Activated CD8-positive, alpha-beta memory T cell treated with anti-CD3 and anti-CD28 coated beads, Interleukin-2, amount 50 U/mL, for 48 hours (primary cell): Measurements from ENCODE around the gene PPM1G.
"Not testable (repeated sequence)": the region's sequence is repeated elsewhere in the genome, so short reads cannot be mapped to it uniquely, and the experiment has no call there.

Source experiments
- DNase-seq: peaks from one replicate; pipeline ENCODE4 v3.0.0-alpha.2; 2020

Gene PPM1G

GRCh38 chr2:27375513-27376099 is 33.8 kb downstream of the PPM1G start:
- no peak for DNase-seq

- DNase-seq: no peak
Observed at GRCh38 chr2:27373567-27373966, 35.8 kb downstream of the PPM1G start.

DNA sequence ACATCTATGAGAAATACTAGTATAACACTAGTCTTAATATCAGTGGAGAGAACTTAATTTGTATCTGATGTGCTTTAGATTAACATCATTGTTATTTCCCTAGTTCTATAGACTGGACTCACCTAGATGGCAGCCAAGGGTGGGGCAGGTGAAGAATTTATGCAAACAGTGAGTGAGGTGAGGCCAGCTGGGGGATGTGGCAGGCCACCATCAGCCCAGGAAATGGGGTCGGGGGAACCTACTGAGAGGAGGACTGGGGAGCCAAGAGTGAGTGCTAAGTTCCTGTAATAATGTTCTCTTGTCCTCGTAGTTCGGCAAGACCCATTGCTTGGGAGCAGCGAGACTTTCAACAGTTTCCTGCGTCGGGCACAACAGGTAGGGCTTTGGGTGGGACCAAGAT is 36.5 kb downstream of the PPM1G start:
- DNase-seq: no peak

DNA sequence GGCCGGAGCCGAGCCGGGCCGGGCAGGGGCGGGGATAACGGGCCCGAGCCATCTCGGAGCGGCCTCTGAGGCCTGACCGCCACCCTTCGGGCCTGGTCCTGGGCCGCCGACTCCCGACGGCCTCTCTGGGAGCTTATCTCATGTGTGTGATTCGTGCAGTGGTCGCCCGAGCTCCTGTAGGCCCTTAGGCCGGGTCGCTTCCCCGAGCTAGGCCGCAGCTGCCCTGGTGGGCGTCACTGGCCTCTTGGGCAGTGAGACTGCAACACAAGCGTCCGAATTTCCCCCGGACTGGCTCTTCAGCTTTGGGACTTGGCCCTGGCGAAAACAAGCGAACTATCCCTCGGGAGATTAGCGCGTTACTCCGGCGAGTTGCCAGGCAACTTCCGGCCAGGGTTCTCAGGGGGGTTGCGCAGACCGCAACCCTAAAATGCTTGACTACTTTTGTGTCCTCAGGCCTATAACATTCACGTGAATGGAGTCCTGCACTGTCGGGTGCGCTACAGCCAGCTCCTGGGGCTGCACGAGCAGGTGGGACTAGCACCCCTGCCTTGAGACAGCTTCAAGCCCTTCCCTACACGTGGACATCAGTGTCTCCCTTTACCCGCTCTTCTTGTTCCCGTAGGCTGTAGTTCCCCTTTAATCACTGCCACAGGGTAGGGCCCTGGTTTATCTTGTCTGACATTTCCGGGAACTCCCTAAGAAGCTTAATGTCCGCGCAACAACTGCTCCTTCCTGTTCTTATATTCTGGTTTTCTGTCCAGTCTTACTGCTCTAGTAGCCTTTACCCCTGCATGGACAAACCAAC is 38.4 kb downstream of the PPM1G start:
- DNase-seq: peak; percentile 78

DNA sequence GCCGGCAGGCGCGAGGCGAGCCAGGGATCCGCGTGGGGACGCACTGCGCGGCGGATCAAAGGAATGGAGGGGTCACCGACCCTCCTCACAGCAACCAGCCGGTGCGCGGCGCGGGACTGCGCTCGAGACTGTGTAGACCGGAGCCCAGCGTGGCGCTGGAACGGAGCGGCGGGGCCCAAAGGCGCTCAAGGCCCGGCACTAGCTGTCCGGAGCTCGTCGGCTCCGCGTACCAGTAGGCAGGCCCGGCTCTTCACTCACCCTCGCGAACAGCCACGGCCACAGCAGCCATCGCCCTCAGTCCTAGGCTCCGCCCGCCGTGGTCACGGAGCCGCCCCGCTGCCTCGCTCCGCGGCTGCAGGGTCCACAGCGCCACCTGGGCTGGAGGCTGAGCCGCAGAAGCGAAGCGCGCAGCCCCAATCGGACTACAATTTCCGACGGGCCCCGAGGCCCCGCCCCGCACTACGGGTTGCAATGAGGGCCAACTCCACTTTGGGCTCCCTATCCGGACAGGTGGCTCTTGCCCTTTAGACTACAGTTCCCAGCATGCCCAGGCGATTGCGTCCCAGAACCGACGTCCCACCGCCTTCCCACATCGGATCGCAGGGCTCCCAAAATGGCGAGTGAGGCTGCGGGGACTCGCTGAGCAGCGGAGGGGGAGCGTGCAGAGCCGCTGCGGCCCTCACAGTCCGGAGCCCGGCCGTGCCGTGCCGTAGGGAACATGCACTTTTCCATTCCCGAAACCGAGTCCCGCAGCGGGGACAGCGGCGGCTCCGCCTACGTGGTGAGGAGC is 39.2 kb downstream of the PPM1G start, which contains the start of the genes EIF2B4 and SNX17:
TSS of gene EIF2B4 (minus strand) at position 313 of the 790 bp plus-strand sequence. CDS start at position 289, 24 bp downstream.
TSS of gene SNX17 (plus strand) at position 591 of the 790 bp plus-strand sequence. CDS start at position 719, 128 bp downstream.
- DNase-seq: peak; percentile 99

- no peak for DNase-seq
Observed at GRCh38 chr2:27369471-27370025, 39.8 kb downstream of the PPM1G start.

GRCh38 chr2:27363933-27364332 is 45.5 kb downstream of the PPM1G start:
- DNase-seq: no peak

DNA sequence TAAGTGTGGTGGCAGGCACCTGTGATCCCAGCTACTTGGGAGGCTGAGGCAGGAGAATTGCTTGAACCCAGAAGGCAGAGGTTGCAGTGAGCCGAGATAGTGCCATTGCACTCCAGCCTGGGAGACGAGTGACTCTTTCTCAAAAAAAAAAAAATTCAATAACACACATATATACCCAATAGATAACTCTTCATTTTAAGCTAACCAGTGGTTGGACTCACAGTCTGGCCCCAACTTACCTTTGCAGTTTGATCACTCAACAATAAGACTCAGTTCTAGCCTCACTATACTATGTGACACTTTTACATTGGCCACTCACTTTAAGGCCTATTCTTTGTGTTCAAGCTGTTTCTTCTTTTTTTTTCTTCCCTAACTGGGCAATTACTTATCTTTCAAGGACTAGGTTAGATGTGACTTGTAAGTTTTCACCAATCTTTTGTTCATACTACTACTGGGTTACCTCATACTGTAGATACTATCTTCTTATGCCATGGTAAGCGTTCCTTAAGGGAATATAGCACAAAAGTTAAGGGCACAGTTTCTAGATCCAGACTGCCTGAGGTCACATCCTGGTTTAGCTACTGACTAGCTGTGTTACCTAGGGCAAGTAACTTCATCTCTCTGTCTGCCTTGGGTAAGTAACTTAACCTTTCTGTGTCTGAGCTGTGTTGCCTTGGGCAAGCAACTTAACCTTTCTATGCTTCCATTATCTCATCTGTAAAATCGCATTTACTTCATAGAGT is 46.5 kb downstream of the PPM1G start:
- DNase-seq: no peak

- peak; percentile 93 for DNase-seq
Observed at GRCh38 chr2:27356382-27357181, 52.8 kb downstream of the PPM1G start, which contains the start of gene GTF3C2. GTF3C2 (minus strand) TSS chr2:27356764; CDS start chr2:27343554, 13,210 bp downstream.

DNA sequence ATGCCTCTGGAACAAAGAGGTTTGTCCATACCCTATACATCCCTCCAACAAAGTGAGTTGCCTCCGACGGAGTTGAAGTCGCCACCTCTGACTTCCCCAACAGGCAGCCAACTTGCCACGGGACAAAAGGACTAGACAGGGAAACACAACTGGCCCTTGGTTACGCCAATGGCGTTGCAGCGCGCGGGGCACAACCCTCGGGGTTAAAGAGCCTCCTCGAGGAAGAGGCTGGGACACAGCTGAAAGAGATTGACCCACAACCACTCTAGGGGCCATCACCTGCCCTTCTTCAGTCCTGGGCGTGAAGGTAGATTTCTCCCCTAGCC is 53.4 kb downstream of the PPM1G start:
- DNase-seq: no peak

- DNase-seq: no peak
Observed at GRCh38 chr2:27354597-27354927, 54.8 kb downstream of the PPM1G start.

DNA sequence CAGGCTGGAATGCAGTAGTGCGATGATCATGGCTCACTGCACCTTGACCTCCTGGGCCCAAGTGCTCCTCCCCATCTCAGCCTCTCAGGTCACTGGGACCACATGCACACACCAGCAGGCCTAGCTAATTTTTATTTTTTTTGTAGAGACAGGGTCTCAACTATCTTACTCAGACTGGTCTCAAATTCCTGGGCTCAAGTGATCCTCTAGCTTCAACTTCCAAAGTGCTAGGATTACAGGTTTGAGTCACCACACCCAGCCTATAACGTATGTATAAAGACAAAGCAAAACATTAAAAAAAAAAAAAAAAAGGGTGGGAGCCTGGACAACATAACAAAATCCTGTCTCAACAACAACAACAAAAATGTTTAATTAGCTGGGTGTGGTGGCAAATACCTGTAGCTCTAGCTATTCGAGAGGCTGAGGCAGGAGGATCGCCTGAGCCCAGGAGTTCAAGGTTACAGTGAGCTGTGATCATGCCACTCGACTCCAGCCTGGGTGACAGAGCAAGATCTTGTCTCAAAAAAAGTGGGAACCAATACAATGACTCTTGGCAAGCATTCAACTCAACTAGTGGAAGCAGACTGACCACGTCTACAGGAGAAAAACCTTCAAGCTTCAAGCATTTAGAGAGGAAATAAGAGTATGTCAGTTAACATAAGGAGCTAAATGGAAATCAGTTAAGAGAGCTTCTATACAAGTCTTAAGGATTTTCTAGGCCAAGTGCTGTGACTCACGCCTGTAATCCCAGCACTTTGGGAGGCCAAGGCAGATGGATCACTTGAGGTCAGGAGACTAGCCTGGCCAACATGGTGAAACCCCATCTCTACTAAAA is 55.4 kb downstream of the PPM1G start:
- no peak for DNase-seq

DNA sequence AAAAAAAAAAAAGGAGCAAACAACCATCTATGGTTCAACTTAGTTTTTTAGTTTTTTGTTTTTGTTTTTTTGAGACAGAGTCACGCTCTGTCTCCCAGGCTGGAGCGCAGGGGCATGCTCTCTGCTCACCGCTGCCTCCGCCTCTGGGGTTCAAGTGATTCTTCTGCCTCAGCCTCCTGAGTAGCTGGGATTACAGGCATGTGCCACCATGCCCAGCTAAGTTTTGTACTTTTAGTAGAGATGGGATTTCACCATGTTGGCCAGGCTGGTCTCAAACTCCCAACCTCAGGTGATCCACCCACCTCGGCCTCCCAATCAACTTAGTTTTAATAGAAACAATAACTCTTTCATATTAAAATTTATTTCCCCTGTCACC is 56.0 kb downstream of the PPM1G start:
- DNase-seq: not testable (repeated sequence)

- no peak for DNase-seq
Observed at GRCh38 chr2:27351802-27352598, 57.4 kb downstream of the PPM1G start.

DNA sequence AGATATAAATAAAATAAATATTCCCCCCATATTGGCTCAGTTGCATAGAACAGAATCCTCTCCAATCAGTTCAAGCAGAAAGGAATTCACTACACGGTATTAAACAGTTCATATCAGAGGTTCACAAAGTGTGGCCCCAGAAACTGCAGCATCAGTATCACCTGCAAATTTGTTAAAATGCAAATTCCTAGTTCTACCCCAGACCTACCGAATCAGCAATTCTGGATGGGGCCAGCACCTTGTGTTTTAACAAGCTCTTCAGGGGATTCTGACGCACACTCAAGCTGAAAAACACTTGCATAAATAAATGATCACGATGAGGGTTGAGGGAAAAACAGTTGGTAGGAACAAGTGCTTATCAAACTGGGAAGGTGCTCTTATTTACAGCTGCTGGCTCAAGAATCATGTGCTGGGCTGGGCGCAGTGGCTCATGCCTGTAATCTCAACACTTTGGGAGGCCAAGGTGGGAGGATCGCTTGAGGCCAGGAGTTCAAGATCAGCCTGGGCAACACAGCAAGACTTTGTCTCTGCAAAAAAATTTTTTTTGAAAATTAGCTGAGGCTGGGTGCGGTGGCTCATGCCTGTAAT is 59.2 kb downstream of the PPM1G start:
- DNase-seq: no peak

- DNase-seq: no peak
Observed at GRCh38 chr2:27347641-27348040, 61.8 kb downstream of the PPM1G start.

DNA sequence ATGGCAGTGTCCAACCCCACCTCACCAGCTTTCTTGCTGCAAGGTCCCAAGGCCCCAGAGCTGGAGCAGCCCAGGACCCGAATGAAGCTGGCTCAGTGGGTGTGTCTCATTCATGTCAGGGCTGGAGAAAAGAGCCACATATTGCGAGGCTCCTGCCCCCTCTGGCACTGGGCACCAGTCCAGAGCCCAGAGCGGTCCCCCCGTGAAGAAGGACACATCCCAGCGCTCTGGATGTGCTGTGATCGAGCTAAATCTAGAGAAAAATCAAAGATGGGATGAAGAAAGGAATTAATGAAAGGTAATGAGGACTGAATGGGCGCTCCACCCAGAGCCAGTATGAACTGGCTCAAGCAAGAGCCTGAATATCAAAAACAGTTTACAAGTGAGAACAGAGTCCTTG is 73.2 kb downstream of the PPM1G start:
- DNase-seq: no peak

DNA sequence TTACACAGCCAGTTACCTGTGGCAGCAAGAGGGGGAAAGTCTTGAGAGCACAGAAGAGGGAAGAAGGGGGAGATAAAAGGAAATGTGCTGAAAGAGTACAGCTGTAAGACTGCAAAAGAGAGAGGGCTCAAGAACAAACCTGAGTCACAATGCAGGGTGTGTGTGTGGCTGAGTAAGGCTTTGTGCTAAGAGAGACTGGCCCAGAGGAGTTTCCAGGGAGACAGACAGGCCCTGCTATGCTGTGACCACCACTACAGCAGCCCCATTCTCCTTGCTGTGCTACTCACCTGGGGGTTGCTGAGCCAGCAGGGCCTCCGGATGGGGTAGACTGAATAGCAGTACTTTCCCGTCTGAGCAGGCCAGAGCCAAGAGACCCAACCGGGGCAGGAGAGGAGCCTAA is 74.1 kb downstream of the PPM1G start:
- no peak for DNase-seq
